HepG2 (cell line): Measurements from ENCODE around the gene TNS1.

ENCODE experiments used
- CEBPB ChIP-seq: IDR thresholded peaks from 2 replicates; pipeline ENCODE4 v1.6.1; 2011; ENCODE audit warnings: low read depth, low read length, improper control_type of control experiment, borderline replicate concordance
- CREB1 ChIP-seq, 2 experiments: fragments of 450-650 bp in 1 of 2; IDR thresholded peaks; 2 replicates each; pipeline ENCODE4 v1.6.1; 2016 to 2017; ENCODE audit warnings: control low read depth in 1 of 2, mild to moderate bottlenecking in 1 of 2, missing compliant biosample characterization in 1 of 2, missing genetic modification characterization in 1 of 2
- FOXK1 ChIP-seq: sonication (generic); formaldehyde crosslinking; IDR thresholded peaks from 2 replicates; pipeline ENCODE4 v1.4.0; 2020; ENCODE audit warnings: low read depth, missing genetic modification reagents, borderline replicate concordance
- MAFK ChIP-seq, 2 experiments: IDR thresholded peaks in 1 of 2; conservative IDR thresholded peaks in 1 of 2; 2 replicates each; pipeline ENCODE4 v1.6.1; 2011; ENCODE audit warnings: improper control_type of control experiment in 2 of 2, low read length in 2 of 2
- NFIC ChIP-seq: IDR thresholded peaks from 2 replicates; pipeline ENCODE4 v1.6.1; 2012; ENCODE audit warnings: mild to moderate bottlenecking, low read length, inconsistent platforms
- NFYC ChIP-seq: IDR thresholded peaks from 2 replicates; pipeline ENCODE4 v1.6.1; 2016; ENCODE audit warnings: missing genetic modification reagents, missing compliant biosample characterization
- PHF21A ChIP-seq: sonication (generic); formaldehyde crosslinking; IDR thresholded peaks from 2 replicates; pipeline ENCODE4 v1.5.0; 2020; ENCODE audit warnings: mild to moderate bottlenecking, missing genetic modification reagents
- POLR2A ChIP-seq, 2 experiments: IDR thresholded peaks; 2 replicates each; pipeline ENCODE4 v1.6.1; 2011; ENCODE audit warnings: low read depth in 2 of 2, low read length in 2 of 2, mild to moderate bottlenecking in 1 of 2, moderate library complexity in 1 of 2; ENCODE audit not compliant: insufficient read depth in 1 of 2
- SP1 ChIP-seq, 2 experiments: fragments of 450-650 bp in 1 of 2; sonication (generic) in 1 of 2; formaldehyde crosslinking in 1 of 2; IDR thresholded peaks; 2 replicates each; pipeline versions ENCODE4 v1.4.0 to v1.6.1; 2016 to 2020; ENCODE audit warnings: missing genetic modification reagents in 1 of 2
- ZKSCAN5 ChIP-seq: sonication (generic); formaldehyde crosslinking; IDR thresholded peaks from 2 replicates; pipeline ENCODE4 v1.5.1; 2020; ENCODE audit warnings: mild to moderate bottlenecking, missing genetic modification reagents
- ZNF562 ChIP-seq: sonication (generic); formaldehyde crosslinking; IDR thresholded peaks from 2 replicates; pipeline ENCODE4 v1.8.0; 2022; ENCODE audit warnings: missing genetic modification reagents, borderline replicate concordance
- ZNF768 ChIP-seq: sonication (generic); formaldehyde crosslinking; IDR thresholded peaks from 2 replicates; pipeline ENCODE4 v1.4.0; 2020; ENCODE audit warnings: missing genetic modification reagents
- TF ChIP-seq, protein P1 (sequence below): sonication (generic); formaldehyde crosslinking; IDR thresholded peaks from 2 replicates; pipeline ENCODE4 v1.5.0; 2020; ENCODE audit warnings: mild to moderate bottlenecking, missing genetic modification reagents, moderate library complexity
- TF ChIP-seq, protein P2 (sequence below): sonication (generic); formaldehyde crosslinking; IDR thresholded peaks from 2 replicates; pipeline ENCODE4 v1.4.0; 2020; ENCODE audit warnings: missing genetic modification reagents

DNA sequence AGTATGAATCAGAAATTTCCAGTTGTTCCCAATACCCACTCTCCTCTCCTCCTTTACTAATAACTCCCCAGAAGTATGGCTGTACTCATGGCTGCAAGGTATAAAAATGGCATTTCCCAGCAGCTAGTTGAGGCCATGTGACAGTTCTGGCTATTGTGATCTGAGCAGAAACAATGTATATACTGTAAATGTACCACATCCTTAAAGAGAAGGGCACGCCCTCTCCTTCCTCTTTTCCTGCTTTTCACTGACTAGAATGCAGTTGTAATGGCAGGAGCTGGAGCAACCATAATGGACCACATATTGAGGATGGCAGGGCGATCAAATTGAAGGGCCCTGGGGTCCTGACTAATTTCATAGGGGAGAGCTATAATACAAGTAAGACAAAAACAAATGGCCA, 211.2 kb downstream of the TNS1 start:
- no peak for TF ChIP-seq ZKSCAN5
- no peak for TF ChIP-seq NFYC (CRISPR knock-in tag)
- no peak for TF ChIP-seq PHF21A
- TF ChIP-seq MAFK (conservative IDR thresholded peaks at IDR 0.05 in 1 of 2, IDR thresholded peaks at IDR 0.05 in 1 of 2; ENCODE audit: low read length in 2 of 2), result no peak
- no peak for TF ChIP-seq ZNF562 (CRISPR knock-in tag)
- TF ChIP-seq CREB1 (IDR thresholded peaks at IDR 0.05), result no peak
- no peak for TF ChIP-seq CREB1 (CRISPR knock-in tag; IDR thresholded peaks at IDR 0.05)
- TF ChIP-seq, protein P1, sequence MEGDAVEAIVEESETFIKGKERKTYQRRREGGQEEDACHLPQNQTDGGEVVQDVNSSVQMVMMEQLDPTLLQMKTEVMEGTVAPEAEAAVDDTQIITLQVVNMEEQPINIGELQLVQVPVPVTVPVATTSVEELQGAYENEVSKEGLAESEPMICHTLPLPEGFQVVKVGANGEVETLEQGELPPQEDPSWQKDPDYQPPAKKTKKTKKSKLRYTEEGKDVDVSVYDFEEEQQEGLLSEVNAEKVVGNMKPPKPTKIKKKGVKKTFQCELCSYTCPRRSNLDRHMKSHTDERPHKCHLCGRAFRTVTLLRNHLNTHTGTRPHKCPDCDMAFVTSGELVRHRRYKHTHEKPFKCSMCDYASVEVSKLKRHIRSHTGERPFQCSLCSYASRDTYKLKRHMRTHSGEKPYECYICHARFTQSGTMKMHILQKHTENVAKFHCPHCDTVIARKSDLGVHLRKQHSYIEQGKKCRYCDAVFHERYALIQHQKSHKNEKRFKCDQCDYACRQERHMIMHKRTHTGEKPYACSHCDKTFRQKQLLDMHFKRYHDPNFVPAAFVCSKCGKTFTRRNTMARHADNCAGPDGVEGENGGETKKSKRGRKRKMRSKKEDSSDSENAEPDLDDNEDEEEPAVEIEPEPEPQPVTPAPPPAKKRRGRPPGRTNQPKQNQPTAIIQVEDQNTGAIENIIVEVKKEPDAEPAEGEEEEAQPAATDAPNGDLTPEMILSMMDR (CRISPR knock-in tag), result no peak
- no peak for TF ChIP-seq POLR2A (IDR thresholded peaks at IDR 0.05; ENCODE audit: insufficient read depth in 1 of 2, low read depth in 2 of 2, low read length in 2 of 2)
- TF ChIP-seq FOXK1 (CRISPR knock-in tag), result no peak
- TF ChIP-seq, protein P2, sequence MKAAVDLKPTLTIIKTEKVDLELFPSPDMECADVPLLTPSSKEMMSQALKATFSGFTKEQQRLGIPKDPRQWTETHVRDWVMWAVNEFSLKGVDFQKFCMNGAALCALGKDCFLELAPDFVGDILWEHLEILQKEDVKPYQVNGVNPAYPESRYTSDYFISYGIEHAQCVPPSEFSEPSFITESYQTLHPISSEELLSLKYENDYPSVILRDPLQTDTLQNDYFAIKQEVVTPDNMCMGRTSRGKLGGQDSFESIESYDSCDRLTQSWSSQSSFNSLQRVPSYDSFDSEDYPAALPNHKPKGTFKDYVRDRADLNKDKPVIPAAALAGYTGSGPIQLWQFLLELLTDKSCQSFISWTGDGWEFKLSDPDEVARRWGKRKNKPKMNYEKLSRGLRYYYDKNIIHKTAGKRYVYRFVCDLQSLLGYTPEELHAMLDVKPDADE, result no peak
- TF ChIP-seq NFIC, result no peak
- no peak for TF ChIP-seq ZNF768 (CRISPR knock-in tag)
- TF ChIP-seq SP1 (IDR thresholded peaks at IDR 0.05), result no peak
- TF ChIP-seq SP1 (CRISPR knock-in tag; IDR thresholded peaks at IDR 0.05), result no peak
- TF ChIP-seq CEBPB, result no peak
